Small intestine (tissue), 7 donors: Measurements from ENCODE around the gene STIP1. TPM values are rescaled to one million over a fixed set of nuclear protein-coding genes. Genes with fewer than 3 reads are reported as not detected.
A peak's percentile ranks its signal among the peaks of the same experiment; 100 is the strongest.

Source experiments
- DNase-seq, 2 donors: peaks; one replicate each; pipeline versions ENCODE4 v3.0.0 to v3.0.0-alpha.2; 2013
- FAIRE-seq: peaks from 2 replicates; lab custom pipeline; 2012; peaks lifted over from hg19 to GRCh38; lab: Jason Lieb, UNC
- H3K27ac ChIP-seq, 3 donors: one replicate each; pipeline ENCODE4 v1.5.1; 2013; ENCODE audit warnings: low read length in 2 of 3, mild to moderate bottlenecking in 2 of 3, control low read depth in 1 of 3, inconsistent platforms in 1 of 3, low read depth in 1 of 3, moderate library complexity in 1 of 3
- H3K27me3 ChIP-seq, 3 donors: one replicate each; pipeline ENCODE4 v1.6.1; 2013; ENCODE audit warnings: low read length in 3 of 3, inconsistent platforms in 1 of 3; ENCODE audit not compliant: control insufficient read depth in 3 of 3, insufficient read depth in 3 of 3
- H3K36me3 ChIP-seq, 3 donors: one replicate each; pipeline ENCODE4 v1.6.1; 2013; ENCODE audit warnings: low read length in 3 of 3, inconsistent platforms in 1 of 3, low read depth in 1 of 3, mild to moderate bottlenecking in 1 of 3, moderate library complexity in 1 of 3; ENCODE audit not compliant: control insufficient read depth in 3 of 3, insufficient read depth in 2 of 3
- H3K4me1 ChIP-seq, 3 donors: one replicate each; pipeline ENCODE4 v1.6.1; 2013; ENCODE audit warnings: low read length in 2 of 3, inconsistent platforms in 1 of 3, low read depth in 1 of 3, mild to moderate bottlenecking in 1 of 3, moderate library complexity in 1 of 3; ENCODE audit not compliant: control insufficient read depth in 3 of 3, insufficient read depth in 2 of 3
- H3K4me3 ChIP-seq, 3 donors: one replicate each; pipeline ENCODE4 v1.5.1; 2013; ENCODE audit warnings: low read length in 3 of 3, control low read depth in 1 of 3, inconsistent platforms in 1 of 3, low read depth in 1 of 3, mild to moderate bottlenecking in 1 of 3, moderate library complexity in 1 of 3
- H3K9me3 ChIP-seq, 2 donors: one replicate each; pipeline ENCODE4 v1.6.1; 2013; ENCODE audit warnings: low read depth in 1 of 2, low read length in 1 of 2; ENCODE audit not compliant: control insufficient read depth in 2 of 2, insufficient read depth in 1 of 2
- WGBS, 3 donors: extraction: QIAGEN DNeasy Blood & Tissue Kit; methylation state at CpG; one replicate each; pipeline ENCODE4 v1.1.7; 2013; 5-methylcytosine and 5-hydroxymethylcytosine counted together
- polyA plus RNA-seq, 4 donors: library from polyadenylated mRNA; stranded (reverse) in 3 of 4; unstranded in 1 of 4; fragments of 200-250 nt in 3 of 4; fragments of 120-200 nt in 1 of 4; gene quantifications; one replicate each; pipeline versions ENCODE4 v1.2.1 to v1.2.3, GENCODE V29; 2013
- donor health status: healthy with polysubstance abuse.
- donor health status: control.
- donor health status: control.
- donor health status: Bipolar disorder and iron deficiency.
- donor health status: healthy.

STIP1 gene
- polyA plus RNA-seq, 4 donors: 38.6 to 99.3 (median 58.8) TPM

- no peak for FAIRE-seq
- 59 to 60% (median 59%) methylated on average over 22 of the region's 22 CpGs for WGBS, 3 donors
Observed at GRCh38 chr11:64224891-64225607, 39.1 kb downstream of the STIP1 start.

GRCh38 chr11:64225608-64226506, 39.9 kb downstream of the STIP1 start, which contains the start of the genes NUDT22 and TRPT1:
NUDT22 (plus strand) TSS chr11:64226274; CDS start chr11:64226653, 379 bp downstream.
TRPT1 (minus strand) TSS chr11:64226186; CDS start chr11:64225860, 326 bp downstream.
- Histone ChIP-seq H3K4me3 (peak within 1 kb of the TSS; percentile 59 to 83 (median 73)), H3K9me3 (no peaks in the 10 kb centered on the region), H3K4me1 (peaks cover 0 to 31% (median 3%) of the 10 kb centered on the region in 3 donors), H3K27ac (peak within 1 kb of the TSS; percentile 67 to 89 (median 82)), H3K36me3 (peaks cover 0 to 30% (median 0%) of the 10 kb centered on the region in 3 donors), H3K27me3 (no peaks in the 10 kb centered on the region)
- peak; percentile 91 to 95 for DNase-seq
- FAIRE-seq: no peak
- WGBS, 3 donors: 0% methylated on average over 49 to 54 of the region's 54 CpGs

More at GRCh38 chr11:64224891-64225607, 39.1 kb downstream of the STIP1 start:
- Histone ChIP-seq H3K4me1 (peaks cover 0 to 30% (median 3%) of the 10 kb centered on the region in 3 donors), H3K27me3 (no peaks in the 10 kb centered on the region), H3K36me3 (peaks cover 0 to 38% (median 2%) of the 10 kb centered on the region in 3 donors), H3K9me3 (no peaks in the 10 kb centered on the region), H3K4me3 (peak overlapping the region in 2 of 3 donors; percentile 73 to 83), H3K27ac (peak overlapping the region; percentile 57 to 82 (median 62))
- no peak for DNase-seq

- peak overlapping the region; percentile 67 to 89 (median 82) for H3K27ac ChIP-seq
- DNase-seq (peak; percentile 73 to 74), FAIRE-seq (no peak)
- peaks cover 0 to 24% (median 0%) of the 10 kb centered on the region in 3 donors for H3K36me3 ChIP-seq
- no peaks in the 10 kb centered on the region for H3K9me3 ChIP-seq
- no peaks in the 10 kb centered on the region for H3K27me3 ChIP-seq
- H3K4me3 ChIP-seq: peak overlapping the region; percentile 59 to 83 (median 73)
- WGBS, 3 donors: 1 to 7% (median 4%) methylated on average over 24 to 26 of the region's 26 CpGs
- H3K4me1 ChIP-seq: peaks cover 0 to 36% (median 3%) of the 10 kb centered on the region in 3 donors
Observed at GRCh38 chr11:64226507-64227051, 40.6 kb downstream of the STIP1 start.

- Histone ChIP-seq H3K27me3 (no peaks in the 10 kb centered on the region), H3K9me3 (no peaks in the 10 kb centered on the region), H3K36me3 (peaks cover 0 to 28% (median 0%) of the 10 kb centered on the region in 3 donors), H3K27ac (peak overlapping the region in 1 of 3 donors; percentile 82), H3K4me1 (peaks cover 0 to 42% (median 3%) of the 10 kb centered on the region in 3 donors), H3K4me3 (peak overlapping the region in 2 of 3 donors; percentile 73 to 83)
- WGBS, 3 donors: 79 to 84% (median 82%) methylated on average over 3 of the region's 3 CpGs
- DNase-seq (no peak), FAIRE-seq (no peak)
Observed at GRCh38 chr11:64227405-64227956, 41.5 kb downstream of the STIP1 start.

- peak overlapping the region; percentile 58 to 97 (median 86) for H3K27ac ChIP-seq
- peaks cover 0 to 15% (median 0%) of the 10 kb centered on the region in 3 donors for H3K36me3 ChIP-seq
- no peaks in the 10 kb centered on the region for H3K27me3 ChIP-seq
- FAIRE-seq (no peak), DNase-seq (peak in 1 of 2 donors; percentile 55)
- H3K9me3 ChIP-seq: no peaks in the 10 kb centered on the region
- 83 to 87% (median 84%) methylated on average over 12 of the region's 12 CpGs for WGBS, 3 donors
- peak overlapping the region in 1 of 3 donors; percentile 81 for H3K4me3 ChIP-seq
- H3K4me1 ChIP-seq: peaks cover 0 to 50% (median 3%) of the 10 kb centered on the region in 3 donors
Observed at GRCh38 chr11:64229090-64229743, 43.2 kb downstream of the STIP1 start.

GRCh38 chr11:64229744-64230170, 43.8 kb downstream of the STIP1 start:
- WGBS, 3 donors: 25 to 33% (median 29%) methylated on average over 13 of the region's 13 CpGs
- Histone ChIP-seq H3K27ac (peak overlapping the region; percentile 58 to 97 (median 86)), H3K36me3 (peaks cover 0 to 10% (median 0%) of the 10 kb centered on the region in 3 donors), H3K9me3 (no peaks in the 10 kb centered on the region), H3K27me3 (no peaks in the 10 kb centered on the region), H3K4me3 (peak overlapping the region; percentile 51 to 81 (median 73)), H3K4me1 (peaks cover 0 to 50% (median 3%) of the 10 kb centered on the region in 3 donors)
- FAIRE-seq (no peak), DNase-seq (peak in 1 of 2 donors; percentile 57)

GRCh38 chr11:64230171-64230984, 44.4 kb downstream of the STIP1 start, which contains the start of gene DNAJC4:
DNAJC4 (plus strand) TSS chr11:64230548; CDS start chr11:64230855, 307 bp downstream.
- DNase-seq: peak; percentile 96
- WGBS, 3 donors: 0% methylated on average over 48 to 62 of the region's 62 CpGs
- H3K9me3 ChIP-seq: no peaks in the 10 kb centered on the region
- H3K27me3 ChIP-seq: no peaks in the 10 kb centered on the region
- H3K36me3 ChIP-seq: peaks cover 0 to 12% (median 0%) of the 10 kb centered on the region in 3 donors
- H3K27ac ChIP-seq: peak within 1 kb of the TSS; percentile 83 to 97 (median 86)
- peak within 1 kb of the TSS; percentile 73 to 81 (median 78) for H3K4me3 ChIP-seq
- no peak for FAIRE-seq
- H3K4me1 ChIP-seq: peaks cover 0 to 50% (median 2%) of the 10 kb centered on the region in 3 donors
